GM12872 (cell line): ENCODE measurements around the gene AIPL1.

Experiments
- TF ChIP-seq, protein P1 (sequence below): IDR thresholded peaks from 3 replicates; pipeline ENCODE4 v1.5.1; 2011; ENCODE audit warnings: low read depth, mild to moderate bottlenecking, low read length, moderate library complexity; ENCODE audit not compliant: insufficient read depth

AIPL1 gene, protein sequence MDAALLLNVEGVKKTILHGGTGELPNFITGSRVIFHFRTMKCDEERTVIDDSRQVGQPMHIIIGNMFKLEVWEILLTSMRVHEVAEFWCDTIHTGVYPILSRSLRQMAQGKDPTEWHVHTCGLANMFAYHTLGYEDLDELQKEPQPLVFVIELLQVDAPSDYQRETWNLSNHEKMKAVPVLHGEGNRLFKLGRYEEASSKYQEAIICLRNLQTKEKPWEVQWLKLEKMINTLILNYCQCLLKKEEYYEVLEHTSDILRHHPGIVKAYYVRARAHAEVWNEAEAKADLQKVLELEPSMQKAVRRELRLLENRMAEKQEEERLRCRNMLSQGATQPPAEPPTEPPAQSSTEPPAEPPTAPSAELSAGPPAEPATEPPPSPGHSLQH

DNA sequence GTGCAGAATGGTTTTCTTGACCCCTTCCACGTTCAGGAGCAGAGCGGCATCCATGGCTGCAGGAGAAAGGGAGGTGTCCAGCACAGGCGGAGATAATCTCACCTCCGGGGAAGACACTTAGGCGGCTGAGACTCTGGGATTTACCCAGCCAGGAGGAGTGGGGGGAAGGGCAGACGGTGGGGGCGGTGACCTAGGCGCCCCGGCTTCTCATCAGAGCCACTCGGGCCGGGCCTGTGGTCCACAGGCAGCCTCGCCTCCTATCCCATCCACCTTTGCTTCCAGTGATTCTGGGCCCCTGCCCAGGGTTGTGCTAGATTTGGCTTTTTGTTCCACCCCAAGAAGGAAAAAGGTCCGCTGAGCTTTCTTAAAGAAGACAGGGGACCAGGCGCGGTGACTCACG is at the start of gene AIPL1:
AIPL1 (minus strand) TSS at position 71 of the 400 bp plus-strand sequence; CDS start at position 54, 17 bp downstream.
- TF ChIP-seq, protein P1, sequence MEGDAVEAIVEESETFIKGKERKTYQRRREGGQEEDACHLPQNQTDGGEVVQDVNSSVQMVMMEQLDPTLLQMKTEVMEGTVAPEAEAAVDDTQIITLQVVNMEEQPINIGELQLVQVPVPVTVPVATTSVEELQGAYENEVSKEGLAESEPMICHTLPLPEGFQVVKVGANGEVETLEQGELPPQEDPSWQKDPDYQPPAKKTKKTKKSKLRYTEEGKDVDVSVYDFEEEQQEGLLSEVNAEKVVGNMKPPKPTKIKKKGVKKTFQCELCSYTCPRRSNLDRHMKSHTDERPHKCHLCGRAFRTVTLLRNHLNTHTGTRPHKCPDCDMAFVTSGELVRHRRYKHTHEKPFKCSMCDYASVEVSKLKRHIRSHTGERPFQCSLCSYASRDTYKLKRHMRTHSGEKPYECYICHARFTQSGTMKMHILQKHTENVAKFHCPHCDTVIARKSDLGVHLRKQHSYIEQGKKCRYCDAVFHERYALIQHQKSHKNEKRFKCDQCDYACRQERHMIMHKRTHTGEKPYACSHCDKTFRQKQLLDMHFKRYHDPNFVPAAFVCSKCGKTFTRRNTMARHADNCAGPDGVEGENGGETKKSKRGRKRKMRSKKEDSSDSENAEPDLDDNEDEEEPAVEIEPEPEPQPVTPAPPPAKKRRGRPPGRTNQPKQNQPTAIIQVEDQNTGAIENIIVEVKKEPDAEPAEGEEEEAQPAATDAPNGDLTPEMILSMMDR: no peak

DNA sequence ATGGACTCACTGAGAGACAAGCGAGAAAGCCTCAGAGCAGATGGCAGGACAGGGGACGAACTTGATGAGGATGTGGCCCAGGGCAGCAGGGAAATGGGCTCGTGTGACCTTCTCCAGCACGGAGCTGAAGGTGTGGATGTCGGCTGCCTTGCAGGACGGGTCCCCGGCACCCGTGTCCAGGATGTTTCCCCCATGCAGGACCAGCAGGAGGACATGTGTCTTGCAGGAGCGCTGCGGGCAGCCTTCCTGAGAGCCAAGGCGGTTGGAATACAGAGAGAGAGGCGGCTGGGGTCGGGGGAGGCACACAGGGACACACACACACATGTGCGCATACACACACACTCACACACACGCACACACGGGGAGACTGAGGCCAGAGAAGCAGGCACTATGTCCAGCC is 48.6 kb upstream of the AIPL1 start:
- TF ChIP-seq, protein P1: no peak

DNA sequence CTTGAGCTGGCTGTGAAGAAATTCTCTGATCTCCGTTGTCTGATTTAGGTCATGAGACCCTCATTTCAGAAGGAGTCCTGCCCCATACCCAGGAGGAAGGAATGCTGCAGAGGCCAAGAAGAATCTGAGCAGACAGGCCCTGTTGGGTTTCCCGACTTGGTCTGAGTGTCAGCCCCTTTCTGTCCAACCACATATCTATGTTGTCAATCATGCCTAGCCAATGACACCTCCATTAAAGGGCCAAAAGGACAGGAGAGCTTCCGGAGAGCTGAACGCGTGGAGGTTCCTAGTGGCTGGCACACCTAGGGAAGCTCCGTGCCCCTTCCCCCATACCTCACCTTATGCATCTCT is 47.2 kb upstream of the AIPL1 start:
- TF ChIP-seq, protein P1: no peak

DNA sequence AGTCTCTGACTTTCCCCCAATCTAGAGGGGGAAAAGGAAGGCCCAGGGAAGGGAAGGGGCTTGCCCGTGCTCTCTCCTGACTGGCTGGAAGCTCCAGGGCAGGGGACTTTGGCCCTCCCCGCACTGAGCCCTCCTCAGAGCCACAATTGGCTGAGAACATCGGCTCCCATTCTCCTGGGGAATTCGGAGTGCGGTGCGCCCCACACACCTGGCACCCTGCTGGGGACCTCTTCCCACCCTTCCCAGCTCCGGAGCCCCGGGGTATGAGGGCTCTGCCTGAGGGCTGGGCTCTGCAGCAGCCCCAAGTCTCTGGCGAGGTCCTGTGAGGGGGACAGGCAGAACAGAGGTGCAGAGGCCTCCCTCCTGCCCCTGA is 45.4 kb upstream of the AIPL1 start:
- TF ChIP-seq, protein P1: no peak

DNA sequence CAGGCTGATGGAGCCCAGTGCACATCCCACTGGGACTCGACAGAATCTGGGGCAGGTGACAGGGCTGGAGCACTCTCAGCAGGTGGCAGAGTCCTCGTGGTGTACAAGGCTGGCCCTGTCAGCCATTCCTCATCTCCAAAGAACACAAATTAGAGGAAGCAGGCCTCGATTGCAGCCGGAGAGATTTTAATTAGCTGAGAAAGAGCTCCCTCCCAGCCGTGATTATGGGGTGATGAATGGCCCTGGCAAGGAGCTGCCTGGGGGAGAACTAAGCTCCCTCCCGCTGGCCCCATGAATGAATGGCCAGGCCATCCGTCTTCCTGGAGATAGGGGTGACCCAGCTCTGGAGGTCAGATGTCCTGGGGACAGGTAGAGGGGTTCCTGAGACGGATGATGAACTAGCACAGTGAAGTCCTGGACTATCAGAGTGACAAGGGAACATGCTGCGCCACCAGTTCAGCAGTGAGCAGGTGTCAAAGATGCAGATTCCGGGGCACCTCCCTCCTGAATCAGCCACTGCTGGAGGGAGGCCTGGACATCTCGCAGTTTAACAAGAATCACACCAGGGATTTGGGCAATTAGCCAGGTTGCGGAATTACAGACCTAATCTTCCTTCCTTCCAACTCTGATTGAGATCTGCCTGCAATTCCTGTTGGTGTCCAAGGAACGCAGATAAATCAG is 44.8 kb upstream of the AIPL1 start:
- TF ChIP-seq, protein P1: no peak

DNA sequence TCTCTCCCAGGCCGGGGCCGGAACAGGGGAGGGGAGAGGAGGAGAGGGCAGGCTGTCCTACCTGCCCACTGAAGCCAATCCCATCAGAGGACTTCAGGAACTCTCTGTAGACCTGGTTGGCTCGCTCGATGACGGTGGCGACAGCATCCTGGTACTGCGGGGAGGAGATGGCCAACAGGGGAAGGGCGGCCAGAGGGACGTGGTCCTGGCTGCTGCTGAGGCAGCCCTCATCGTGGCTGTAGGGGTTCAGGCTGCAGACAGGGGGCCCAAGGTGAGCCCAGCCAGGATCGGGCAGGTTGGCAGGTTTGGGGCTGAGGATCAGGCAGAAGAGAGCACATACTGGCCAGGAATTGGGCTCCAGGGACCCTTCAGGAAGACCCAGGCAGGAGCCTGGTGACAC is 43.6 kb upstream of the AIPL1 start:
- TF ChIP-seq, protein P1: no peak

DNA sequence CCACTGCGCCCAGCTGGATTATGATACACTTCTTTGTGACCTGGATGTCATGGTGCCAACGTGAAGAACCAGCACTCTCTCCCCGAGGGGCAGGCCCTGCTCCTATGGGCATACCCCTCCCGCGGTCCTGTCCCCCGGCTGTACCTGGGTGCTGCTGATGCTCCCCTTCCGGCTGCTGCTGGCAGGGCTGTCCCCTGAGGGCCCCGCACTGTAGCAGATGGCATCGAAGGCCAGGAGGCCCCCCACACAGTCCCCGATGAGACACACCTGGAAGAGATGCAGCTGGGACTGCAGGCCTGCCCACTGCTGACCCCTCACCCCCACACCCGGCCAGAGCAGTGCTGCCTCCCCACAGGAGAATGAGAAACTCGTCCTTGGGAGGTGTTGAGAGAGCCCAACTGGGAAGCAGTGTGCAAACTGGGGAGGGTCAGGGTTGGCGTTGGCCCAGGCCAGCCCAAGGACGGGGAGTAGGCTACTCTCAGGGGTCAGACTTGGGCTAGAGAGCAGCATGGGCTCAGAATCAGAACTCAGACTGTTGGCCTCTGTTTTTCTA is 43.0 kb upstream of the AIPL1 start:
- TF ChIP-seq, protein P1: no peak
